Measurements from ENCODE around the gene IFNL2. TPM values are rescaled to one million over a fixed set of nuclear protein-coding genes. Genes with fewer than 3 reads are reported as not detected.
"Not testable (repeated sequence)": the region's sequence is repeated elsewhere in the genome, so short reads cannot be mapped to it uniquely, and the experiment has no call there.

The IFNL2 gene
- total RNA-seq, 1 donor from 2014 or later = not detected

DNA sequence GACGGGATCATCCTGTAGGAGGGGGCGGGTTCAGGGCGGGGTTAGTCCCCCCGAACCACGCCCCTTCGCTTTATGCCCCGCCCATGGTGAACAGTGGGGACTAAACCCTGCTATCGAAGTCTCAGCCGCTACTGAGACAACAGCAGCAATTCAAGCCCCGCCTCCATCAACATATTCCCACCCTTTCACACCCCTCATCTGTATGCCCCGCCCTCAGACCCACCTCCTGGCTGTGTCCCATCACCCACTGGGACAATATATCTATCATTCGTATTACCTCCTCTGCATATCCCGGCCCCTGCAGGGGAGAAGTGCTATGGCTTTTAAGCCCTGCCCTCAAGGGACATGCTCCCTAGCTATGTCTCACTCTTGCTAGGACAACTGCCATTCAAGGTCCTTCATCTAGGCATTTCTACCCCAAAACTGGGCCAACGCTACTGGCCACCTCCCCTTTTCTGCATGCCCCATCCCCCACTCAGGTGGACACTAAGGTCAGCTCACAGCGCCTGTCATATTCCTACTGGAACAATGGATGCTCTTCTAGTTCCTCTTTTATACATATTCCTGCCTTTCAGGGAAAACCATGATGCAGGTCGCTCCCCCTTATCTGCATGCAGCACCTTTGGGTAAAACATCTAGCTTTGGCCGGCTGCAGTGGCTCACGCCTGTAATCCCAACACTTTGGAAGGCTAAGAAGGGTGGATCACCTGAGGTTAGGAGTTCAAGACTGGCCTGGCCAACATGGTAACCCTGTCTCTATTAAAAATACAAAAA, 40.5 kb downstream of the IFNL2 start:
- no peaks in the 10 kb centered on the region for H3K4me1 Mint-ChIP-seq
- no peak overlapping the region for H3K27ac Mint-ChIP-seq
- H3K4me3 Mint-ChIP-seq = no peak overlapping the region
- no peaks in the 10 kb centered on the region for H3K9me3 Mint-ChIP-seq
- no peak for DNase-seq
- H3K27me3 Mint-ChIP-seq = no peaks in the 10 kb centered on the region
- H3K36me3 Mint-ChIP-seq (ENCODE audit: low read depth) = peaks cover 30% of the 10 kb centered on the region
- intact Hi-C loops (cut with micrococcal nuclease) = no loop called here

DNA sequence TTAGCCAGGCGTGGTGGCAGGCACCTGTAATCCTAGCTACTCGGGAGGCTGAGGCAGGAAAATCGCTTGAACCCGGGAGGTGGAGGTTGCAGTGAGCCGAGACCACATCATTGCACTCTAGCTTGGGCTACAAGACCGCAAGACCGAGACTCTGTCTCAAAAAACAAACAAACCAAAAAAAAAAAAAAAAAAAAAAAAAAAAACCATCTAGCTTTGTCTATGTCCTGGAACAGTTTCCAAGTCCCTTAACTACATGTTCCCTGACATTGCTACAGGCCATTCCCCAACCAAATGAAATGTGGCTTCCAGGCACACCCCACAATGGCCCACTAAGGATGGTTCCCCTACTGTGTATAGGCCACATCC, 41.1 kb downstream of the IFNL2 start:
- H3K4me1 Mint-ChIP-seq; H3K4me3 Mint-ChIP-seq; intact Hi-C loops (cut with micrococcal nuclease); H3K27me3 Mint-ChIP-seq; DNase-seq; H3K9me3 Mint-ChIP-seq; H3K27ac Mint-ChIP-seq: not testable (repeated sequence)
- H3K36me3 Mint-ChIP-seq (ENCODE audit: low read depth) = peaks cover 33% of the 10 kb centered on the region

- Mint-ChIP-seq H3K9me3 (no peaks in the 10 kb centered on the region), H3K27me3 (no peaks in the 10 kb centered on the region), H3K27ac (no peak overlapping the region), H3K4me3 (no peak overlapping the region), H3K4me1 (no peaks in the 10 kb centered on the region), H3K36me3 (ENCODE audit: low read depth) (peaks cover 33% of the 10 kb centered on the region)
- intact Hi-C loops (cut with micrococcal nuclease) = no loop called here
- DNase-seq = no peak
Observed at GRCh38 chr19:39310558-39311311, 42.5 kb downstream of the IFNL2 start.

DNA sequence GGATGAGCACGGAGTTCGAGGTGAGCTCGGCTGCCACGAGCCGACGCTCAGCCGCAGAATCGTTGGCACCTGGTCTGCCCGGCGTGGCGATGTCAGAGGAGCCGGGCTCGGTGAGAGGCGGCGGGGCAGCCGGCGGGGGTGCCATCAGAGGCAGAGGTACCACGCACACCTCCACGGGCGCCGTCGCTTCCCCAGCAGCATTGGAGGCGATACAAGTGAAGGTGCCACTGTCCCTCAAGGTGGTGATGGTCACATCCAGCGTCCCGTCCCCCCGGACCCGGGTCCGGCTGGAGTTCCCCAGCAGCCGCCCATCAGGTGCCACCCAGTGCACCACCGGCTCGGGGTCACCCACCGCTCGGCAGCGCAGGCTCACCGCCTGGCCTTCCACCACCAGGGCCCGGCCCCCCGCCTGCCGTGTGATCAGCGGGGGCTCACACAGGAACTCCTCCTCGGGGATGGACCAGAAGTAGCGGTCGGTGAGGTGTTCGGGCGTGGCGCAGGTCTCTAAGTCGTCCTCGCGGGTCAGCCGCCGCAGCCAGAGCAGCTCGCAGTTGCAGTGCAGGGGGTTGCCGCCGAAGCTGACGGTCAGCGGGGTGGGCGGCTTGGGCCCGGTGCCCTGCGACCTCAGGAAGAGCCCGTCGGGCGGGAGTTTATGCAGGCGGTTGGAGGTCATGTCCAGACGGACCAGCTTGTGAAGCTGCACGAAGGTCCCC, 46.0 kb downstream of the IFNL2 start:
- DNase-seq = no peak
- Mint-ChIP-seq H3K9me3 (no peaks in the 10 kb centered on the region), H3K27me3 (no peaks in the 10 kb centered on the region), H3K4me1 (peaks cover 2% of the 10 kb centered on the region), H3K36me3 (ENCODE audit: low read depth) (peaks cover 32% of the 10 kb centered on the region), H3K4me3 (no peak overlapping the region), H3K27ac (no peak overlapping the region)
- intact Hi-C loops (cut with micrococcal nuclease) = no loop called here

DNA sequence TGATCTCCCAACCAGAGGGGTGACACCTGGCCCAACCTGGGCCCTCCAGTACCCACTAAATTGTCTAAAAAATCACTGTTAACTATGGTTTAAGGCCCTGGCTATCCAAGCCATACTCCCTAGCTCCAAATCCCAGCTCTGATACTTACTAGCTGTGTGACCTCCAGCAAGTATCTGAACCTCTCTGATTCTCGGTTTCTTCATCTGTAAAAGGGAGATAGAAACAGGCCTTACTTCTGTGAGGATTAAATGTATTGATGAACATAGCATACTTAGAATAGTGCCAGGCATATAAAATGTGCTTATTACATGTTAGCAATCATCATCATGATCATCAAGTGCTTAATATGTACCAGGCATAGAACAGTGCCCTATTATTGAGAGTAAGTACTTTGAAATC, 47.7 kb downstream of the IFNL2 start:
- Mint-ChIP-seq H3K27ac (no peak overlapping the region), H3K4me3 (no peak overlapping the region), H3K4me1 (peaks cover 8% of the 10 kb centered on the region), H3K9me3 (no peaks in the 10 kb centered on the region), H3K36me3 (ENCODE audit: low read depth) (peaks cover 25% of the 10 kb centered on the region), H3K27me3 (peaks cover 2% of the 10 kb centered on the region)
- intact Hi-C loops (cut with micrococcal nuclease) = no loop called here
- no peak for DNase-seq

- H3K27me3 Mint-ChIP-seq = peaks cover 9% of the 10 kb centered on the region
- intact Hi-C loops (cut with micrococcal nuclease) = no loop called here
- peaks cover 15% of the 10 kb centered on the region for H3K4me1 Mint-ChIP-seq
- H3K4me3 Mint-ChIP-seq = no peak overlapping the region
- H3K27ac Mint-ChIP-seq = no peak overlapping the region
- H3K9me3 Mint-ChIP-seq = no peaks in the 10 kb centered on the region
- H3K36me3 Mint-ChIP-seq (ENCODE audit: low read depth) = peaks cover 22% of the 10 kb centered on the region
- DNase-seq = no peak
Observed at GRCh38 chr19:39316627-39317321, 48.6 kb downstream of the IFNL2 start.

- no peak for DNase-seq
- Mint-ChIP-seq H3K4me3 (no peak overlapping the region), H3K9me3 (no peaks in the 10 kb centered on the region), H3K36me3 (ENCODE audit: low read depth) (peaks cover 23% of the 10 kb centered on the region), H3K27me3 (peaks cover 10% of the 10 kb centered on the region), H3K4me1 (peaks cover 16% of the 10 kb centered on the region), H3K27ac (no peak overlapping the region)
- intact Hi-C loops (cut with micrococcal nuclease) = no loop called here
Observed at GRCh38 chr19:39317476-39317875, 49.3 kb downstream of the IFNL2 start.

DNA sequence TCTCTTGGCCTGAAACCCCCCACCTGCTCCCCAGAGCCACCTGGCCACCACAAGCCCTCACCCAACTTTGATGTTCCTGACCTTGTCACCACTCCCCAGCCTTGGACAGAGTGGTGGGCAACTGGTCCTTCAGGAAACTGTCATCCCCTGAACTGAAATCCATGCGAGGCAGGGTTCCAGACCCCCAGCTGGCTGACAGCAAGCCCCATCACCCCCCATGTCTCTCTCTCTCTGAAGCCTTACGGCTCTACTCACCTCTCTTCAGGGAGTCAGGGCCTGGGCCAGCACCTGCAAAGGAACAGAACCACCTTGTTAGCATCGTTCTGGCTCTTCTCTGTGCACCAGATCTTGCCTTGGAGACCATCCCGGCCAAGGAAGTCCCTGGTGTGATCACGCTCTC, 49.9 kb downstream of the IFNL2 start:
- H3K4me3 Mint-ChIP-seq = no peak overlapping the region
- peaks cover 22% of the 10 kb centered on the region for H3K36me3 Mint-ChIP-seq (ENCODE audit: low read depth)
- intact Hi-C loops (cut with micrococcal nuclease) = no loop called here
- no peak overlapping the region for H3K27ac Mint-ChIP-seq
- H3K4me1 Mint-ChIP-seq = peaks cover 21% of the 10 kb centered on the region
- peaks cover 10% of the 10 kb centered on the region for H3K27me3 Mint-ChIP-seq
- no peak for DNase-seq
- no peaks in the 10 kb centered on the region for H3K9me3 Mint-ChIP-seq

DNA sequence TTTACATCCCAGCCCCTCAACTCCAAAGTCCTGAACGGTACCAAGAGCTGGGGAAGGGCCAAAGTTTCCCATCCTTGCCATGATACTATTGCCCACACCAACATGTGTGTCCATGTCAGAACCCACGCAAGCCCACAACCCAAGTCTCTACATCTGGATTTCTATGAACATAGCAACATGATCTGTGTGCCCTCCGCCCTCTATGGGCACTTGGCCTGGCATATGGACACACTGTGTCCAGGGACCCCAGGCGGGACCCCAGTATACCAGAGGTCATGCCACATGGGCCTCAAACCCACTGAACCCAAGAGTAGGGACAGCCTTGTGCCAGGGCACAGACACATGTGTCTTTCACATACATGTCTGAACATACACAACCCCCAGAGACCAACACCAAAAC, 50.5 kb downstream of the IFNL2 start:
- no peak for DNase-seq
- Mint-ChIP-seq H3K27me3 (peaks cover 10% of the 10 kb centered on the region), H3K4me3 (peak overlapping the region; percentile 76), H3K4me1 (peaks cover 23% of the 10 kb centered on the region), H3K9me3 (no peaks in the 10 kb centered on the region), H3K36me3 (ENCODE audit: low read depth) (peaks cover 21% of the 10 kb centered on the region), H3K27ac (no peak overlapping the region)
- intact Hi-C loops (cut with micrococcal nuclease) = no loop called here

DNA sequence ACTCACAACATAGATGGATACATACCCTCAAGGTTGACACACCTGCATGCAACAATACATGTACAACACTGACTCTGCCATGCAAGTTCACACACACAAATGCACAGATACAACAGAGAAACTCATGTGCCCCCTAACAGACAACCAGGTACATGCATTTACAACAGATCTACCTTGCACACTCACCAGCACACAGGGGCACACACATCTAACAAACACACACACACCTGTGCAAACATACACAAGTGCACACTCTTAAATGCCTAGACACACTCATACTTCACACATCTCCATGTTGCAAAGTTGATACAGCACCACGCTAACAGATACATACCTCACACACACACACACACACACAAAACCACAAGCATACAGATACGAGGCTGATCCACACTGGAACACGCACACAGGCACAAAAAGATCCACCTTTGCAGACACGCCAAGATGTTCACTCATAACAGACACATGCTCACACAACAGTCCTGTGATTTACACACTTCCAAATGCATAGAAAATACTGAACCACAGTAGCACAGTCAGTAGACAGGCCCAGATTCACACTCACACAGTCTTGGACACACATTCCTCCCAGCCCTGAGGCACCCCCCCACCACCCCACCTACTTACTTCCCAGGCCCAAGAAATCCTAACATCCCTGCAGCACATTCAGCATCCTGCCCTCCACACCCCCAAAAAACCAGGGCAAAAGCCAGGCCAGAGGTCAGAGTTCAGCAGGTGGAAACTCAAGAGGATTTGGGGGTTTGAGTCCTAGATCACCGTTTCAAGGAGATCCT, 51.1 kb downstream of the IFNL2 start:
- H3K27me3 Mint-ChIP-seq = peaks cover 10% of the 10 kb centered on the region
- H3K4me1 Mint-ChIP-seq = peaks cover 23% of the 10 kb centered on the region
- peak overlapping the region; percentile 42 for H3K27ac Mint-ChIP-seq
- intact Hi-C loops (cut with micrococcal nuclease) = no loop called here
- no peaks in the 10 kb centered on the region for H3K9me3 Mint-ChIP-seq
- no peak for DNase-seq
- peaks cover 18% of the 10 kb centered on the region for H3K36me3 Mint-ChIP-seq (ENCODE audit: low read depth)
- peak overlapping the region; percentile 76 for H3K4me3 Mint-ChIP-seq

Other genes starting within 250 kb of the IFNL2 start
- 0.14 and 0.17 TPM in 2 replicates for gene FBXO27, start 235.8 kb upstream of the IFNL2 start, total RNA-seq
- not detected in 2 replicates for gene ACP7, start 184.0 kb upstream of the IFNL2 start, total RNA-seq
- 14.8 and 16.9 TPM in 2 replicates for gene PAK4, start 142.6 kb upstream of the IFNL2 start, total RNA-seq
- not detected in 2 replicates for gene NCCRP1, start 71.4 kb upstream of the IFNL2 start, total RNA-seq
- gene SYCN, start 64.1 kb upstream of the IFNL2 start, total RNA-seq = not detected in 2 replicates
- gene IFNL3, start 23.4 kb upstream of the IFNL2 start, total RNA-seq = not detected in 2 replicates
- not detected in 2 replicates for gene IFNL4, start 19.5 kb upstream of the IFNL2 start, total RNA-seq
- not detected in 2 replicates for gene IFNL1, start 28.0 kb downstream of the IFNL2 start, total RNA-seq
- gene LRFN1, start 52.5 kb downstream of the IFNL2 start, total RNA-seq = 5.0 and 5.2 TPM in 2 replicates
- gene GMFG, start 67.6 kb downstream of the IFNL2 start, total RNA-seq = 328 and 330 TPM in 2 replicates
- 68.9 and 71.4 TPM in 2 replicates for gene SAMD4B, start 74.0 kb downstream of the IFNL2 start, total RNA-seq
- 47.1 and 50.6 TPM in 2 replicates for gene PAF1, start 122.7 kb downstream of the IFNL2 start, total RNA-seq
- 36.0 and 38.7 TPM in 2 replicates for gene MED29, start 123.0 kb downstream of the IFNL2 start, total RNA-seq
- gene ZFP36, start 138.5 kb downstream of the IFNL2 start, total RNA-seq = 35.7 and 39.9 TPM in 2 replicates
- gene PLEKHG2, start 144.3 kb downstream of the IFNL2 start, total RNA-seq = 42.0 and 46.1 TPM in 2 replicates
- gene RPS16, start 167.6 kb downstream of the IFNL2 start, total RNA-seq = 2,597 and 2,671 TPM in 2 replicates
- 186 and 187 TPM in 2 replicates for gene SUPT5H, start 177.2 kb downstream of the IFNL2 start, total RNA-seq
- gene TIMM50, start 212.4 kb downstream of the IFNL2 start, total RNA-seq = 141 and 143 TPM in 2 replicates
- gene DLL3, start 230.6 kb downstream of the IFNL2 start, total RNA-seq = 2.2 TPM in 2 replicates
- gene SELENOV, start 246.7 kb downstream of the IFNL2 start, total RNA-seq = not detected in 2 replicates

Measured in activated CD4-positive, alpha-beta T cell treated with anti-CD3 and anti-CD28 coated beads, Interleukin-2, amount 10 ng/mL, durations not matched to agents 24 days and 14 days (primary cell).